Stimulated activated CD4-positive, alpha-beta T cell treated with anti-CD3 and anti-CD28 coated beads, Interleukin-4, amount 100 ng/mL, for 48 hours (primary cell): ENCODE measurements around the gene SLC9A5.

Experiments used
- DNase-seq, 2 donors: peaks; one replicate each; pipeline ENCODE4 v3.0.0-alpha.2; 2020; ENCODE audit warnings: low read depth in 2 of 2

The SLC9A5 gene

DNA sequence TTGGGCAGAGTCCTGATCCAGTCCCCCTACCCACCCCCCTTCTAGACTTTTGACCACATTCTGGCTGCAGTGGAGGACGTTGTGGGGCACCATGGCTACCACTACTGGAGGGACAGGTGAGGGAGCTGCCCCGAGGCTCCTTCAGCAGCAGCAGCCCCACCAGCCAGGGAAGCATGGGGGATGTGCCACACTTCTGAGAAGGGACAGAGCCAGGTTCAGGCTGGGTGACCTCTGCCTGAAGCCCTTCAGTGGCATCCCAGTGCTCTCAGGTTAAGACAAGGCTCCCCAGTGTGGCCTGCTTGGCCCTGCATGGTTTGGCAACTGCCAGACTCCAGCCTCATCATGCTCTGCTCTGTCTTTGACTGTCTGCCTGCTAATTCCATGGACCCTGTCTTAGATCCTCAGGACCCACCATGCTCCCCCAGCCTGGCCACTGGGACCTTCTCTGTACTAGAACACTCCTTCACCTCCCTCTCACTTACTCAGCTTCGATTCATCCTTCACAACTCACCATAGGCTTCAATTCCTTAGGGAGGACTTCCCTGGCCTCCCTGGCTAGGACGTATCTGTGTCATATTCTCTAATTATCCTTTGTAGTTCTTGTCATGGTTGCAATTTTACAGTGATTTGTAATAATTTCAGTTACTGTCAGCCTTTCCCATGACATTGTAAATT, 8.8 kb downstream of the SLC9A5 start:
- no peak for DNase-seq

DNA sequence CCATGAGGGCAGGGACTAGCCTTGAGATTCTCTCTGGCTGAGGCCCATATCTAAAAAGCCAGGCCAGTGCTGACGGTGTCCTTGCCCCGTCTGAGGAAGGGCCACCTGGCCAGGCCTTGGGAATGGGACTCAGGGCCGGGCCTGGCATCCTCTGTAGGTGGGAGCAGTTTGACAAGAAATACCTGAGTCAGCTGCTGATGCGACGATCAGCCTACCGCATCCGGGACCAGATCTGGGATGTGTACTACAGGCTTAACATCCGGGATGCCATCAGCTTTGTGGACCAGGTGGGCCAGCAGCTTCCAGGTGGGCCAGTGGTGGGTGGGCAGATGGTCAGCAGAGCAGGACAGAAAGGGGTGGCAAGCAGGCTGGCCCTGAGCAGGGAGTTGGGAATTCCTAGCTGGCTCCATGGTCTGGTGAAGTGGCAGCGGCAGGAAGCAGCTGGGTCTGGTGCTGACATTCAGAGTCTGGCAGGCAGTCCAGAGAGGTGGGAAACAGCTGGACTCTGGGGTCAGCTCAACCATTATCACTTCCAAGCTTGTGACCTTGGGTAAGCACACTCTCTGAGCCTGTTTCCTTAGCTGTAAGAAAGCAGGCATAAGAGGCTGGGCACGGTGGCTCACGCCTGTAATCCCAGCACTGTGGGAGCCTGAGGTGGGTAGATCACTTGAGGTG, 9.5 kb downstream of the SLC9A5 start:
- DNase-seq = no peak

DNA sequence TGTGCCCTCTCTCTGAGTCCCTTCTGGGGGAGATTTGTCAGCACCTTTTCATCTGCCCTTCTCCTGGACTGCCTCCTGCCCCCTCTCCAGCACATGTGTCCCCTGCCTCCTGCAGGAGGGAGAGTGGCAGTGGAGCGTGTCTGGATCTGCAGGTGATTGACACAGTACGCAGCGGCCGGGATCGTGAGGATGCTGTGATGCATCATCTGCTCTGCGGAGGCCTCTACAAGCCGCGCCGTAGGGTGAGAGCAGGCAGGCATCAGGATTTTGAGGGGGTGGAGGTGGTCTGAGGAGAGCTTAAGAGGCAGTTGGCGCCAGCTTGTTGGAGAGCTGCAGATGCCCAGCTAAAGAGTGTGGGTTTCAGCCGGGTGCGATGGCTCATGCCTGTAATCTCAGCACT, 10.9 kb downstream of the SLC9A5 start:
- DNase-seq = no peak

DNA sequence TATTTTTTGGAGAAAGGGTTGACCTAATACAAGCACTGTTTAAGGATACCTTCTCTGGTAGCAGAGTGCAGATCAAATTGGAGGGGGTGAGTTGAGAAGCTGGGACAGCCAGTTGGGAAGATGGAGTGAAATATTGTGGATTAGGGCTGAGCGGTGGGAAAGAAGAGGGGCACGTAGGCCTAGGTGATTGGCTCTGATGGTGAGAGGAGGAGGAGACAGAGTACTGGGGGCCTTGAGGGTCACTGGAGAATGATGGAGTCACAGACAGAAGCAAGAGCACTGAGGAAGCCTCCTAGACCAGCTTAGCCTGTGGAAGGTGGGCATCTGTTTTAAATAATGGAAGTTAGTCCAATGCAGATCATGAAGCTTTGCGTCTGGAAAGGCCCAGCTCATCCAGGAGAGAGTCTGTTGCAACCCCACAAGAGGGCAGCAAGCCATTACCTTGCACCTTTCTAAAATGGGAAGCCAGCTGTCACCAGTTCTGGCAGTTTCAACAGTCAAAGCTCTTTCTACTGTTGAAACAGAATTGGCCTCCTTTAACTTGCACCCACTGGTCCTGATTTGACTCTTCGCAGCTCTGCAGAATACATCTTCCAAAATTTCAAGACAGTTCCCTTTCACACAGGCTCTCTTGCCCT, 11.8 kb downstream of the SLC9A5 start:
- DNase-seq = no peak

DNA sequence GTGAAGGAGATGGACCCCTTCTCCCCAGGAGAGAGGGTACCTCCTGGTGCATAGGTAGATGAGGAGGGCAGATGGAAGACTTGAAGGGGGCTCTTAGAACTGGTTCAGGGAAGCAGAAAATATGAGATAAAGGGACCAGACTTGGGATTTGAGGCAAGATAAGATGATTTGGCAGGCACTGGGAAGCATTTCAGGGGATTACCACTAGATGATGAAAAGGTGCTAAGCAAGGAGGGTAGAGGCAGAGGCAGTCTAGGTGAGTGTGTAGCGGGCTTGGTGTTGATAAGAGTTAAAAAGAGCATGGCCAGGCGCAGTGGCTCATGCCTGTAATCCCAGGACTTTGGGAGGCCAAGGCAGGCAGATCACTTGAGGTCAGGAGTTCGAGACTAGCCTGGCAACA, 14.4 kb downstream of the SLC9A5 start:
- no peak for DNase-seq

DNA sequence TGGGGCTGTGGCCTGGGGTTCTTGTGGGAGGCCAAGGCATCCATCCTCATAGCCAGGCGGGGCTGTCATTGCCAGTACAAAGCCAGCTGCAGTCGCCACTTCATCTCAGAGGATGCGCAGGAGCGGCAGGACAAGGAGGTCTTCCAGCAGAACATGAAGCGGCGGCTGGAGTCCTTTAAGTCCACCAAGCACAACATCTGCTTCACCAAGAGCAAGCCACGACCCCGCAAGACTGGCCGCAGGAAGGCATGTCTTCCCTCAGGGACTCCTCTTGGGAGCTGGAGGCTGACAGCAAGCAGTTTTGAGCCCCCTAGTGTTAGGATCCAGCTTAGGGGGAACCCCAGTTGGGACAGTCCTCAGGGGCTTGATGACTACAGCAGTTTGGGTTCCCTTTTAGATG, 15.5 kb downstream of the SLC9A5 start:
- no peak for DNase-seq

DNA sequence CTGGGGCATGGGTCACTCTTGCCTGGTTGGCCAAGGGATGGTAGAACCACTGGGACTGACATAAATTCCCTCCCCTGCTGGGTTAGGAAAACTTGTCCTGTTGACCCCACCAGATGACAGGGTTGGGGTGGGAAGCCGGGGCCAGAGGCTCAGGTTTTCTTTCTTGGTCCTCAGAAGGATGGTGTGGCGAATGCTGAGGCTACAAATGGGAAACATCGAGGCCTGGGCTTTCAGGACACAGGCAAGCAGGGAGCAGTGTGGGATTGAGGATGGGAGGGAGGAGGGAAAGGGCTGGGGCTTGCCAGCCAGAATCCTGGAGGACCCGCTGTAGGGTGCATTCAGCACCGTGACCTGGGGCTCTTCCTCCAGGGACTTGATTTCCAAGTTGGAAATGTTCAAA, 16.1 kb downstream of the SLC9A5 start:
- DNase-seq = no peak

DNA sequence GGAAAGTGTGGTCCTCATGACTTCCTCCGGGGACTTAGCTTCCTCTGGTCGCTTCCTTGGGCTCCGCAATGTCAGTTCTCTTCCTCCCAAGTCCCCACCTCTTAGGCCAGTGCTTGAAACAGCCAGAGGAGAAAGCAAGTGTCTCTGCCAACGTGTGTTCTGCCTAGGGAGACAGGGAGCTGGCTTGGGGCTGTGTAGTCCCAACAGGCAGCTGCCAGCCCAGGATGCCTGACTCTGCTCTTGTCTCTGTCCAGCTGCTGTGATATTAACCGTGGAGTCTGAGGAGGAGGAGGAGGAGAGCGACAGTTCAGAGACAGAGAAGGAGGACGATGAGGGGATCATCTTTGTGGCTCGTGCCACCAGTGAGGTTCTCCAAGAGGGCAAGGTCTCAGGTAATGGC, 17.1 kb downstream of the SLC9A5 start:
- no peak for DNase-seq

DNA sequence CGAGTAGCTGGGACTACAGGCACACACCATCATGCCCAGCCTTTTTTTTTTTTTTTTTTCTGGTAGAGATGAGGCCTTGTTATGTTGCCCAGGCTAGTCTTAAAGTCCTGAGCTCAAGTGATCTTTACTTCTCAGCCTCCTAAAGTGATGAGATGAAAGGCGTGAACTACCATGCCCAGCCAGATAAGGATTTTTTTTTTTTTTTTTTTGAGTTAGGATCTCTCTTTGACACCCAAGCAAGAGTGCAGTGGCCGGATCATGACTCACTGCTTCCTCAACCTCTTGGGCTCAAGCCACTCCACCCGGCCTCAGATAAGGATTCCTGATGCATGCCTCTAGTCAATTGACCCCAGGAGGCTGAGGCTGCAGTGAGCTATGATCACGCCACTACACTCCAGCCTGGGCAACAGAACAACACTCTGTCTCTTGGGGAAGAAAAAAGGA, 19.4 kb downstream of the SLC9A5 start:
- DNase-seq = no peak

DNA sequence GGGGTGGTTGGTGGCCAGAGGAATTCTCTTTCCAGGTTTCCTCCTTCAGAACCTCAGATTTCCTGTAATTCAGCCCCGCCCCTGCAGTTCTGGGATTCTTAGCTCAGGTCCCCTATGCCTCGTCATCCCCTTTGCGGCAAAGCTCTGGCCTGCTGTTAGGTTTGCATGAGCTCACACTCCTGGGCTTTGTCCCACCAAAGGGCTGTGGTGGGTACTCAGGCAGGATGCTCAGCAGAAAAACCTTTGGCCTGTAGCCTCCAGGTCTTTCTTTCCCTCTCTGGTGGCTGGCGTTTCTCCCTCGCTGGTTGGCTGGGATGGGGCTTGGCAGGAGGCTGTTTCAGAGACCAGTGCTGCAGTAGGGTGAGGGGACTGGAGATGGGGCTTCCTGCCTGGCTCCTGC, 21.0 kb downstream of the SLC9A5 start:
- DNase-seq = no peak

DNA sequence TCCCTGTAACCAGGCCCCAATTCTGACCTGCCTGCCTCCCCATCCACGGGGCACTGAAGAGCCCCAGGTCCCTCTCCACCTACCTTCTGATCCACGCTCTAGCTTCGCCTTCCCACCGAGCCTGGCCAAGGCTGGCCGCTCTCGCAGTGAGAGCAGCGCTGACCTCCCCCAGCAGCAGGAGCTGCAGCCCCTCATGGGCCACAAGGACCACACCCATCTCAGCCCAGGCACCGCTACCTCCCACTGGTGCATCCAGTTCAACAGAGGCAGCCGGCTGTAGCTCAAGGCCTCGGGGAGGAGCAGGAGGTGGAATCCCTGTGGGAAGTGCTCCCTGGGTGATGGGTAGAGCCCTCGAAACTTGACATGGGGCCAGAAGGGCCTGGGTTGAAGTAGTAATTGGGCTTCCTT, 22.2 kb downstream of the SLC9A5 start:
- DNase-seq = no peak

DNA sequence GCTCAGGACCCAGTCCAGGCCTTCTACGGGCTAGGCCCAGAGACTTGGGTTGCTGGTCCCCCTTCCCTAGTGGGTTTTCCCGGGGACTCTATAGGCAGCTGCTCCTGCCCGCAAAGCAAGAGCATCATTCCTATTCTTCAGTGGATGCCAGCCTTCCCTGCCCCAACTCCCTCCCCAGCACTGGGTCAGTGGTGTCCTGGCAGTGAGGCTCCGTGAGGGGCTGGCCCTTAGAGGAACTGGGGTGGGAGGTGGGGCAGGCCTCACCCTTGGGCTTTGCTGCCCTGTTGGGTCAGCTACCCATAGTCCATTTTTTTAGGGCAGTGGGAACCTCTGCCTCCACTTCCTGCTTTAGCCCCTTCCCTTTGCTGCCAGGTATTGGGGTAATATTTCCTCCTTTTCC, 22.7 kb downstream of the SLC9A5 start:
- no peak for DNase-seq

DNA sequence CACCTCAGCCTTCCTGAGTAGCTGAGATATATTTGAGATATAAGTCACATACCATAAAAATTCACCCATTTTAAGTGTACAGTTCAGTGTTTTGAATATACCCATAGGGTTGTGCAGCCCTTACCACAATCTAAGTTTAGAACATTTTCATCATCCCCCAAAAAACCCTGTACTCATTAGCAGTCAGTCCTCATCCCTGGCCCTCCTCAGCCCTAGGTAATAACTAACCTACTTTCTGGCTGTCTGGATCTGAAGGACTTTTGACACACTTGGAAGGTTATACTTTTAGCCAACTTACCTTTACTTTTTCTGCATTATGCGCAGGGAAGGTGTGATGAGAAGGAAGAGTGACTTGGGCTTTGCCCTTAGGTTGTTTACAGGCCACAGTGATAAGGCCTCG, 26.5 kb downstream of the SLC9A5 start:
- DNase-seq = no peak

DNA sequence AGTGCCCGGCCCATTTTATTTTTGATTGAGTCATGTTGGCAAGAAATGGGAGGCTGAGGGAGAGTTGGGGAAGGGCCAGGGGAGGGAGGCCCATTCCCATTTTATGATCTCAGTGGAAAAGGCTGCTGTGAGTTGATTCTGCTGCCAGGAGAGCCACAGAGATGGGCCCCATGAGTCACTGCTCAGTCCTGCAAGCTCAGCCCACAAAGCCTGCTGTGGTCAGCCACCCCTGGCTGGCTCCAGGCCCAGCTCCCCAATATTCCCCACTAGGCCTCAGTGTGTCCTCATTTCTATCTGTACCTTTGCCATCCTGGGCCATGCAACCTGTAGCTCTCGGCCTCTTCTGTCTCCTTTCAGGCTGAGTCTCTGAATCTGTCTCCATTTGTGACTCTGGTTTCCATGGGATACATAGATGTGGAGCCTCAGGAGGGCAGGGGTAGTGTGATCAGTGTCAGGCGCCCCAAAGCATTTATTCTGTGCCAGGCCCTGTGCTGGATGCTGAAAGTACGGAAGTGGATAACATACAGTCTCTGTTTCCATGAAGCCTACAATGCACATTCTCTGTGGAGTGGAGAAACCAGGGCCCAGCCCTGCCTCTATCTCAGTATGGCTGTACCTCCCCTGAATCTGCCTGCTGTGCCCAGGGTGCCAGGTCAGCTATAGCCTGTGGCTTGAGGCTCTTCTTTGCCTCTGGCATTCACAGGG, 28.7 kb downstream of the SLC9A5 start:
- peak in 1 of 2 donors; percentile 26 for DNase-seq

DNA sequence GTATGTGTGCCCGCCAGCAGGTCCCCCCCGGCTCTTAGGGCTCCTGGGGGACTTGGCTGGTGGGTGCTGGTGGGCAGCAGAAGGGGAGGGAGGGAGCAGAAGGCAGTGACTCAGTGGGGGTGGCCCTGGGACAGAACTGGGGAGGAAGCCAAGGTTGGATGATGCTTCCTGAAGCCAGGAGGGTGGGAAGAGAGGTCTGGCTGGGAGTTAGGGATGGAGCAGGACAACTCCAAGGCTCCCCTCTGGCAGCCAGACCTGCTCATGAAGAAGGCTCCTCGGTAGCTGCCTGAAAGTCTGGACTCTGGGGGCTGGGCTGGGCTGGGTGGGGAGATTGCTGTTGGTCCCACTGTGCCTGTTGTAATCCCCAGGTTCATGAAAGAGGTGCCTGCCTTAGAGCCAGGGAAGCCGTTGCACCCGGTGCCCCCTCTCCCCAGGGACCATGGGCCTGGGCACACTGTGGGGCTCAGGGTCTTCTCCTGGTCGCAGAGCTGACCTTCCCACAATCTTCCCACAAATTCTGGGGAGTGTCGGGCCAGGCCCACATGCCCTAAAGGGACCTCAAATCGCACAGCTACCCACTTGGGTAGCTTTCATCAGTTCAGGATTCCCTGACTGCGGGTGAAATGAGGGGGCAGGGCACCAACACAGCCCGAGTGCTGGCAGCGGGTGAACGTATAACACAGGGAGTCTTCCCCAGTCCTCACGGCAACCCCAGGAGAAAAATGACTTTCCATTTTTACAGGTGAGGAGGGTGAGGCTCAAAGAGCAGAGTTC, 29.4 kb downstream of the SLC9A5 start:
- no peak for DNase-seq

DNA sequence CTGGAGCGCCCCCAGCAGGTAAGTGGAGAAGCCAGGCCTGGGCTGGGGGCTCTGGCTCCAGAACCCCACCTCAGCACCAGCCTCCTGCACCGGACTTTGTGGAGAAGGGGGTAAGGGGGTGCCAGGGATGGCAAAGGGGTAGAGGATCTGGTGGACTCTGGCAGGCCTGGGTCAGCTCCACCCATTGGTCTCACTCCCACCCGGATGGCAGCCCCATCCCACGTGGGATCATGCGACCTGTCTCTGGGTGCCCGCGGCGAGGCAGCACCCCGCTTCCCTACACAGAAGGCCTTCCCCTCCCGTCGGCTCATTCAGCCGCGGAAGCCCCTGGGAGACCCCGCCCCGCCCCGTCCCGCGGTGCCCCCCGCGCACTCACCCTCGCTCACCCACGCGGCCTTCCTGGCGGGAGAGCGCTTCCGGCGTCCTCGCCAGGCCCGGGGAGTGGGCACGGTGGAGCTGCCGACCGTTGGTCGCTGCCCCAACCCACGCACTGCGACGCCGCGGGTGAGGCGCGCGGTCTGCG, 30.1 kb downstream of the SLC9A5 start:
- peak in 1 of 2 donors; percentile 50 for DNase-seq

DNA sequence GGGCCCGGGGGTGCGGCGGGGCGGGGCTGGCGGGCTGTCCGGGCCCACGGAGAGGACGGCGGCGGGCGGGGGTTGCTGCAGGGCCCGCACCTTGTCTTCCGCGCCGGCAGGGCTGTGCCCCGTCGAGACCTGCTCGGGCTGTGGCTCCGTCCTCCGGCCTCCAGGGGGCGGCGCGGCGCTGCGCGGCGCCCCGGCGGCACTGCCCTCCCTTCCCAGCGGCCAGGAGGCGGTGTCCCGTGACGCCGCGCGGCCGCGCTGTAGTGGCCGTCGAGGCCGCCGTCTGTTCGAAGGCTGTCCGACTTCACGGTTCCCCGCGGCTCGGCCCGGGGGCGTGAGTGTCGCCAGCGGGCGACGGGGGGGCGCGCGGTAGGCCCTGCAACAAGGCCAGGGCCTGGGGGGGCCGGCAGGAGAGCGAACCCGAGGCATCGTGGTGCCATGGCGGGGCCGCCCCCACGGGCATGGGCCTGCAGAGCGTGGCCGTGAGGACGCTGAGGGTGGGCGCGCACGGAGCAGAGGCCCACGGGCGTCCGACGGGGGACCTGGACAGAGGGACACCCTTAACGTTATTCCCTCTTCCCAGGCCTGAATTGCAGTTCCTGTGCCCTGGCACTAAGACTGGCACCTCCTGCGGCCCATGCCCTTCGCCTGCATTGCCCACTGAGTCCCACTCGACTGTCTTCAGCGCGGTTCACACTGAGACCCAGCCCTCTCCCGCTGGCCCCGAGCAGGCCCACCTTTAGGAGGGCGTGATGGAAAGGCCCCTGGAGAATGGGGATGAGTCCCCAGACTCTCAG, 30.7 kb downstream of the SLC9A5 start, which contains the start of gene PLEKHG4:
Gene PLEKHG4, plus strand, starts transcription at position 237 of the 794 bp plus-strand sequence. Its CDS starts 513 bp downstream, at position 750.
- peak; percentile 71 to 81 for DNase-seq

DNA sequence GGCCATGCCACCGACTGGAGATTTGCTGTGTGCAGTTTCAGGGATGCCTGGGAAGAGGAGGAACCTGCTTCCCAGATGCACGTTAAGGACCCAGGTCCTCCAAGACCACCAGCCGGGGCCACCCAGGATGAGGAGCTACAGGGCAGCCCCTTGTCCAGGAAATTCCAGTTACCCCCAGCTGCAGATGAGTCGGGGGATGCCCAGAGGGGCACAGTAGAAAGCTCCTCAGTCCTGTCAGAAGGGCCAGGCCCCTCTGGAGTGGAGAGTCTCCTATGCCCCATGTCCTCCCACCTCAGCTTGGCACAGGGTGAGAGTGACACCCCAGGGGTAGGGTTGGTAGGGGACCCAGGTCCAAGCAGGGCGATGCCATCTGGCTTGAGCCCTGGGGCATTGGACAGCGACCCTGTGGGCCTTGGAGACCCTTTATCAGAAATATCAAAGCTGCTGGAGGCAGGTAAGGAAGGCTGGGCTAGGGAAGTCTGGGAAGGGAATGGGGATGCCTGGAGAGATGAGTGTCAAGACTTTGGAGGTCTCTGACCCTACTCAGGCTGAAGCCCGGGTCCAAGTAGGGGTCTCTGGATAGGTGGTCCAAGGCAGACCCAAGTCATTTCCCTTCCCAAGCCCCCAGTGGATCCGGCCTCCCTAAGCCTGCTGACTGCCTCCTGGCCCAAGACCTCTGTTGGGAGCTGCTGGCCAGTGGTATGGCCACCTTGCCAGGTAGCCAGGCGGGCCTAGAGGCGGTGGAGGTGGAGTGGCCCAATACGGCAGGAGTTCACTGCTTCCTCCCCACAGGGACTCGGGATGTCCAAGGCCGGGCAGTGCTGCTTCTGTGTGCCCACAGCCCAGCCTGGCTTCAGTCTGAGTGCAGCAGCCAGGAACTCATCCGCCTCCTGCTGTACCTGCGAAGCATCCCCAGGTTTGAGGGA, 31.6 kb downstream of the SLC9A5 start:
- no peak for DNase-seq
